HepG2 (cell line): Measurements from ENCODE around the gene ZNF343. TPM values are rescaled to one million over a fixed set of nuclear protein-coding genes. Genes with fewer than 3 reads are reported as not detected.
"Not testable (repeated sequence)": the region's sequence is repeated elsewhere in the genome, so short reads cannot be mapped to it uniquely, and the experiment has no call there.

Experiments
- ATAC-seq: fragments of 200-7000 bp; cut with Tn5 transposase; 3 replicates; pipeline ENCODE4 v1.9.1; 2020; ENCODE audit warnings: mild to moderate bottlenecking, moderate library complexity
- BruUV-seq: library from RNA; stranded (reverse); fragments of 400-500 nt; replicated peaks from 2 replicates; lab custom pipeline; 2021; lab: Mats Ljungman, UMichigan
- CTCF ChIA-PET: fragments of 300-600 bp; formaldehyde crosslinking; extraction: SDS; loops from one replicate; lab custom pipeline; 2021; ENCODE audit warnings: low total read pairs, inconsistent platforms, low intra/inter-chr PET ratio; lab: Yijun Ruan, JAX
- POLR2A ChIA-PET: fragments of 350-600 bp; sonication (Branson Sonifier 250); formaldehyde crosslinking; loops from one replicate; lab custom pipeline; 2020; ENCODE audit warnings: antibody characterized with exemption, inconsistent platforms; lab: Yijun Ruan, JAX
- DNase-seq: peaks from one replicate; pipeline ENCODE4 v3.0.0-alpha.2; 2015; ENCODE audit warnings: low spot score
- FAIRE-seq: peaks from 3 replicates; lab custom pipeline; 2011; peaks lifted over from hg19 to GRCh38; lab: Jason Lieb, UNC
- H2AFZ ChIP-seq: one replicate; pipeline ENCODE4 v1.6.1; 2011; ENCODE audit warnings: low read length, inconsistent platforms
- H3K27ac ChIP-seq: fragments of 300-600 bp; 3 replicates; pipeline ENCODE4 v1.8.0; 2011; ENCODE audit warnings: mixed run types, mild to moderate bottlenecking, mixed read lengths, low read length, inconsistent platforms; ENCODE audit not compliant: insufficient read depth; ENCODE audit errors: extremely low read length
- H3K27me3 ChIP-seq, 2 experiments: fragments of 200-600 bp in 1 of 2; 2 replicates in 1 of 2; 3 replicates in 1 of 2; pipeline versions ENCODE4 v1.6.0 to v1.8.0; 2011; ENCODE audit warnings: low read length in 2 of 2, mild to moderate bottlenecking in 2 of 2, moderate library complexity in 2 of 2, inconsistent platforms in 1 of 2; ENCODE audit not compliant: insufficient read depth in 2 of 2, control insufficient read depth in 1 of 2
- H3K36me3 ChIP-seq, 2 experiments: fragments of 200-600 bp in 1 of 2; replicated peaks in 1 of 2; 2 replicates in 1 of 2; 3 replicates in 1 of 2; pipeline versions ENCODE4 v1.5.1 to v1.8.0; 2011; ENCODE audit warnings: low read length in 2 of 2, inconsistent platforms in 1 of 2; ENCODE audit not compliant: insufficient read depth in 2 of 2, control insufficient read depth in 1 of 2
- H3K4me1 ChIP-seq: 2 replicates; pipeline ENCODE4 v1.5.1; 2012; ENCODE audit warnings: low read length, inconsistent platforms; ENCODE audit not compliant: insufficient read depth
- H3K4me2 ChIP-seq: 2 replicates; pipeline ENCODE4 v1.6.0; 2011; ENCODE audit warnings: low read depth, low read length, inconsistent platforms
- H3K4me3 ChIP-seq, 3 experiments: fragments of 200-600 bp in 1 of 3; sonication (generic), shearing (Covaris generic) in 1 of 3; replicated peaks in 1 of 3; 2 replicates each; pipeline ENCODE4 v1.5.1; 2011 to 2016; ENCODE audit warnings: low read length in 3 of 3, inconsistent platforms in 2 of 3, low read depth in 2 of 3, mild to moderate bottlenecking in 2 of 3, control low read depth in 1 of 3, mixed read lengths in 1 of 3; ENCODE audit not compliant: insufficient read depth in 1 of 3
- H3K79me2 ChIP-seq: one replicate; pipeline ENCODE4 v1.6.1; 2011; ENCODE audit warnings: low read length, inconsistent platforms; ENCODE audit not compliant: insufficient read depth
- H3K9ac ChIP-seq: 2 replicates; pipeline ENCODE4 v1.6.0; 2011; ENCODE audit warnings: mild to moderate bottlenecking, low read depth, low read length, inconsistent platforms; ENCODE audit not compliant: insufficient read depth
- H3K9me3 ChIP-seq: 2 replicates; pipeline ENCODE4 v1.5.1; 2012; ENCODE audit warnings: mild to moderate bottlenecking, low read length
- H4K20me1 ChIP-seq: 2 replicates; pipeline ENCODE4 v1.6.0; 2011; ENCODE audit warnings: inconsistent platforms, mild to moderate bottlenecking, low read length, moderate library complexity; ENCODE audit not compliant: insufficient read depth
- ATF7 ChIP-seq, 2 experiments: fragments of 450-650 bp in 1 of 2; sonication (generic) in 1 of 2; formaldehyde crosslinking in 1 of 2; IDR thresholded peaks; 2 replicates each; pipeline versions ENCODE4 v1.4.0 to v1.6.1; 2016 to 2020; ENCODE audit warnings: antibody characterized with exemption in 1 of 2, mild to moderate bottlenecking in 1 of 2, missing genetic modification reagents in 1 of 2
- BCL6 ChIP-seq: IDR thresholded peaks from 2 replicates; pipeline ENCODE4 v1.6.1; 2016; ENCODE audit warnings: missing genetic modification reagents, missing compliant biosample characterization
- FOXP1 ChIP-seq, 2 experiments: fragments of 450-650 bp in 1 of 2; IDR thresholded peaks; 2 replicates each; pipeline ENCODE4 v1.6.1; 2017 to 2018; ENCODE audit warnings: antibody characterized with exemption in 1 of 2
- KAT8 ChIP-seq: IDR thresholded peaks from 2 replicates; pipeline ENCODE4 v1.6.1; 2016; ENCODE audit warnings: missing genetic modification reagents, missing compliant biosample characterization
- RXRB ChIP-seq: IDR thresholded peaks from 2 replicates; pipeline ENCODE4 v1.6.1; 2016; ENCODE audit warnings: borderline replicate concordance, missing genetic modification reagents, missing compliant biosample characterization
- SAP130 ChIP-seq: IDR thresholded peaks from 2 replicates; pipeline ENCODE4 v1.6.1; 2016; ENCODE audit warnings: low read depth
- TCF7 ChIP-seq: sonication (generic); IDR thresholded peaks from 2 replicates; pipeline ENCODE4 v1.6.1; 2016; ENCODE audit warnings: antibody characterized with exemption, low read depth
- ZGPAT ChIP-seq: IDR thresholded peaks from 2 replicates; pipeline ENCODE4 v1.6.1; 2016; ENCODE audit warnings: mild to moderate bottlenecking
- WGBS: methylation state at CpG from one replicate; pipeline ENCODE4 v1.1.6; 2017; ENCODE audit warnings: low lambda C conversion rate; 5-methylcytosine and 5-hydroxymethylcytosine counted together
- in situ Hi-C: cut with HindIII; loops from 2 replicates; pipeline ENCODE4 v1.10.0; 2017; ENCODE audit warnings: low pct_unique_long_range_greater_than_20kb; ENCODE audit not compliant: extremely low pct_ligation_motif_present
- intact Hi-C: fragments of 100-400 bp; cut with micrococcal nuclease; formaldehyde crosslinking; loops from one replicate; pipeline ENCODE4 v1.10.0; 2022; ENCODE audit not compliant: unreplicated experiment
- polyA plus RNA-seq, 8 experiments: library from polyadenylated mRNA; depleted of rRNA in 3 of 8; stranded (reverse) in 7 of 8; unstranded in 1 of 8; fragments of >200 nt; fragmentation: Illumina TruSeq in 4 of 8; extraction: Trizol in 4 of 8; gene quantifications; 2 replicates each; pipeline versions ENCODE4 v1.2.1 to v1.2.3, GENCODE V29; 2011 to 2016; ENCODE audit warnings: low read depth in 4 of 8, missing spikeins in 1 of 8, mixed read lengths in 1 of 8; ENCODE audit not compliant: insufficient read depth in 1 of 8
- total RNA-seq, 5 experiments: library from RNA; depleted of rRNA; stranded (reverse); fragments of >200 nt; fragmentation: Illumina TruSeq; extraction: Trizol; gene quantifications; 2 replicates each; pipeline ENCODE4 v1.2.3, GENCODE V29; 2016; ENCODE audit warnings: low read depth in 1 of 5
- TF ChIP-seq, protein P1 (sequence below): sonication (generic); formaldehyde crosslinking; IDR thresholded peaks from 2 replicates; pipeline ENCODE4 v1.4.0; 2020; ENCODE audit warnings: missing genetic modification reagents
- TF ChIP-seq, protein P2 (sequence below): IDR thresholded peaks from 2 replicates; pipeline ENCODE4 v1.6.1; 2016; ENCODE audit warnings: low read depth
- TF ChIP-seq, protein P3 (sequence below), 2 experiments: fragments of 450-650 bp in 1 of 2; sonication (generic) in 1 of 2; formaldehyde crosslinking; IDR thresholded peaks; 2 replicates each; pipeline versions ENCODE4 v1.5.0 to v1.8.0; 2020 to 2022; ENCODE audit warnings: mild to moderate bottlenecking in 1 of 2, missing genetic modification reagents in 1 of 2

The ZNF343 gene
- total and polyA plus RNA-seq, 2 of the 13 experiments (the other 11 are each of a cell fraction or from before 2014, with no cell fraction given), result 16.4 to 22.1 TPM

DNA sequence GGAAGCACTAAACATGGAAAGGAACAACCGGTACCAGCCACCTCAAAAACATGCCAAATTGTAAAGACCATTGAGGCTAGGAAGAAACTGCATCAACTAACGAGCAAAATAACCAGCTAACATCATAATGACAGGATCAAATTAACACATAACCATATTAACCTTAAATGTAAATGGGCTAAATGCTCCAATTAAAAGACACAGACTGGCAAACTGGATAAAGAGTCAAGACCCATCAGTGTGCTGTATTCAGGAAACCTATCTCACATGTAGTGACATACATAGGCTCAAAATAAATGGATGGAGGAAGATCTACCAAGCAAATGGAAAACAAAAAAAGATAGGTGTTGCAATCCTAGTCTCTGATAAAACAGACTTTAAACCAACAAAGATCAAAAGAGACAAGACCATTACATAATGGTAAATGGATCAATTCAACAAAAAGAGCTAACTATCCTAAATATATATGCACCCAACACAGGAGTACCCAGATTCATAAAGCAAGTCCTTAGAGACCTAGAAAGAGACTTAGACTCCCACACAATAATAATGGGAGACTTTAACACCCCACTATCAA, 5.8 kb downstream of the ZNF343 start:
- Histone ChIP-seq H3K79me2 (peaks cover 15% of the 10 kb centered on the region), H3K36me3 (peaks cover 12 to 26% of the 10 kb centered on the region in 2 experiments; a peak in 4 of 5 replicates), H3K4me1 (peaks cover 15% of the 10 kb centered on the region)
- BruUV-seq; H3K4me3 ChIP-seq; ATAC-seq; H3K9me3 ChIP-seq; H3K4me2 ChIP-seq; DNase-seq; H4K20me1 ChIP-seq; H2AFZ ChIP-seq; H3K27ac ChIP-seq; CTCF ChIA-PET; intact Hi-C loops; H3K27me3 ChIP-seq; in situ Hi-C loops; H3K9ac ChIP-seq; FAIRE-seq; TF ChIP-seq FOXP1 (IDR thresholded peaks at IDR 0.05); ATF7 (CRISPR knock-in tag; IDR thresholded peaks at IDR 0.05): not testable (repeated sequence)
- POLR2A ChIA-PET, result interaction anchor here (1.4 kb wide), 1 partner anchor 33 kb away, joined by 9 read pairs; the partner anchor contains the start of gene SNRPB
- WGBS, result 96% methylated on average over 2 of the region's 2 CpGs
- 0 out of 2 replicates have a peak, but pooled peaks have one; percentile 29 for TF ChIP-seq KAT8 (CRISPR knock-in tag)
- TF ChIP-seq TCF7, result peak; percentile 66; the same call in 1 of the 2 replicates
- TF ChIP-seq, protein P1, sequence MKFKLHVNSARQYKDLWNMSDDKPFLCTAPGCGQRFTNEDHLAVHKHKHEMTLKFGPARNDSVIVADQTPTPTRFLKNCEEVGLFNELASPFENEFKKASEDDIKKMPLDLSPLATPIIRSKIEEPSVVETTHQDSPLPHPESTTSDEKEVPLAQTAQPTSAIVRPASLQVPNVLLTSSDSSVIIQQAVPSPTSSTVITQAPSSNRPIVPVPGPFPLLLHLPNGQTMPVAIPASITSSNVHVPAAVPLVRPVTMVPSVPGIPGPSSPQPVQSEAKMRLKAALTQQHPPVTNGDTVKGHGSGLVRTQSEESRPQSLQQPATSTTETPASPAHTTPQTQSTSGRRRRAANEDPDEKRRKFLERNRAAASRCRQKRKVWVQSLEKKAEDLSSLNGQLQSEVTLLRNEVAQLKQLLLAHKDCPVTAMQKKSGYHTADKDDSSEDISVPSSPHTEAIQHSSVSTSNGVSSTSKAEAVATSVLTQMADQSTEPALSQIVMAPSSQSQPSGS (CRISPR knock-in tag), result peak; percentile 17; the same call in 1 of the 2 replicates
- peak; percentile 36; the same call in 1 of the 2 replicates for TF ChIP-seq SAP130
- TF ChIP-seq BCL6 (CRISPR knock-in tag), result peak; percentile 49
- TF ChIP-seq FOXP1 (CRISPR knock-in tag; IDR thresholded peaks at IDR 0.05), result peak; percentile 58; the same call in 1 of the 2 replicates
- TF ChIP-seq, protein P2, sequence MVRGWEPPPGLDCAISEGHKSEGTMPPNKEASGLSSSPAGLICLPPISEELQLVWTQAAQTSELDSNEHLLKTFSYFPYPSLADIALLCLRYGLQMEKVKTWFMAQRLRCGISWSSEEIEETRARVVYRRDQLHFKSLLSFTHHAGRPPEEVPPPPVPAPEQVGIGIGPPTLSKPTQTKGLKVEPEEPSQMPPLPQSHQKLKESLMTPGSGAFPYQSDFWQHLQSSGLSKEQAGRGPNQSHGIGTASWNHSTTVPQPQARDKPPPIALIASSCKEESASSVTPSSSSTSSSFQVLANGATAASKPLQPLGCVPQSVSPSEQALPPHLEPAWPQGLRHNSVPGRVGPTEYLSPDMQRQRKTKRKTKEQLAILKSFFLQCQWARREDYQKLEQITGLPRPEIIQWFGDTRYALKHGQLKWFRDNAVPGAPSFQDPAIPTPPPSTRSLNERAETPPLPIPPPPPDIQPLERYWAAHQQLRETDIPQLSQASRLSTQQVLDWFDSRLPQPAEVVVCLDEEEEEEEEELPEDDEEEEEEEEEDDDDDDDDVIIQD (CRISPR knock-in tag), result 0 out of 2 replicates have a peak, but pooled peaks have one; percentile 21
- TF ChIP-seq, protein P3, sequence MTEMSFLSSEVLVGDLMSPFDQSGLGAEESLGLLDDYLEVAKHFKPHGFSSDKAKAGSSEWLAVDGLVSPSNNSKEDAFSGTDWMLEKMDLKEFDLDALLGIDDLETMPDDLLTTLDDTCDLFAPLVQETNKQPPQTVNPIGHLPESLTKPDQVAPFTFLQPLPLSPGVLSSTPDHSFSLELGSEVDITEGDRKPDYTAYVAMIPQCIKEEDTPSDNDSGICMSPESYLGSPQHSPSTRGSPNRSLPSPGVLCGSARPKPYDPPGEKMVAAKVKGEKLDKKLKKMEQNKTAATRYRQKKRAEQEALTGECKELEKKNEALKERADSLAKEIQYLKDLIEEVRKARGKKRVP (CRISPR knock-in tag; IDR thresholded peaks at IDR 0.05), result 0 out of 4 replicates have a peak, but pooled peaks of 1 of the 2 experiments have one; percentile 15
- TF ChIP-seq RXRB, result 0 out of 2 replicates have a peak, but pooled peaks have one; percentile 33
- TF ChIP-seq ZGPAT, result peak; percentile 59; the same call in 1 of the 2 replicates
- 0 out of 2 replicates have a peak, but pooled peaks have one; percentile 19 for TF ChIP-seq ATF7 (IDR thresholded peaks at IDR 0.05)
